RWPE1 (cell line): Measurements from ENCODE around the gene ABLIM2.

Experiments
- CTCF ChIA-PET: fragments of 350-600 bp; sonication (Branson Sonifier 250); formaldehyde crosslinking; extraction: SDS; loops from one replicate; lab custom pipeline; 2021; lab: Yijun Ruan, JAX
- POLR2A ChIA-PET: fragments of 400-600 bp; formaldehyde crosslinking; extraction: SDS; loops from one replicate; lab custom pipeline; 2020; ENCODE audit warnings: antibody characterized with exemption; ENCODE audit not compliant: low non-redundant PET; lab: Yijun Ruan, JAX
- DNase-seq: peaks from one replicate; pipeline ENCODE4 v3.0.0; 2012; ENCODE audit warnings: low spot score
- H3K27ac ChIP-seq: fragments of 450-650 bp; 2 replicates; pipeline ENCODE4 v1.5.1; 2017
- TF ChIP-seq, protein P1 (sequence below): fragments of 450-650 bp; conservative IDR thresholded peaks from 2 replicates; pipeline ENCODE4 v1.5.1; 2017; ENCODE audit warnings: low read depth, mild to moderate bottlenecking

ABLIM2 gene

DNA sequence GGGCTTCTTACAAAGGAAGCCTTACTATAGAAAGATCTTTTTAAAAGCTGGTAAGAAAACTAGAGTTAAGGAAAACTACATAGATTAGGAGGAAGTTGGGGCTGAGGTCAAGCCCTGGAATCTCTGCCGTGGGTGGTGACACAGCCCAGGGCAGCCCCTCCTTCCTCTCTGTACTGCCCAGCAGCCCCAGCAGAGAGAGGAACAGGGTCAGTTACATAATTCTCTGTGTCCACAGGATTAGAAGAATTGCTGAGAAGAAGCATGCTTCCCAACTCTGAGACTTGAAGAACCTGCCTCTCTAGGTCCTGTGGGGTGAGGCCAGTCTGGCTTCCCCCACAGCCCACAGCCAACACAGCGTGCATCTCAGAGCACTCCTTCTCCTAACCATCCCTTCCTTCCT is 9.2 kb upstream of the ABLIM2 start:
- DNase-seq: no peak
- ChIA-PET POLR2A (no interaction called here), CTCF (interaction anchor here (1.5 kb wide), 1 partner anchor 9 kb away, joined by 7 read pairs; no protein-coding TSS in a partner anchor)
- H3K27ac ChIP-seq: no peak overlapping the region
- TF ChIP-seq, protein P1, sequence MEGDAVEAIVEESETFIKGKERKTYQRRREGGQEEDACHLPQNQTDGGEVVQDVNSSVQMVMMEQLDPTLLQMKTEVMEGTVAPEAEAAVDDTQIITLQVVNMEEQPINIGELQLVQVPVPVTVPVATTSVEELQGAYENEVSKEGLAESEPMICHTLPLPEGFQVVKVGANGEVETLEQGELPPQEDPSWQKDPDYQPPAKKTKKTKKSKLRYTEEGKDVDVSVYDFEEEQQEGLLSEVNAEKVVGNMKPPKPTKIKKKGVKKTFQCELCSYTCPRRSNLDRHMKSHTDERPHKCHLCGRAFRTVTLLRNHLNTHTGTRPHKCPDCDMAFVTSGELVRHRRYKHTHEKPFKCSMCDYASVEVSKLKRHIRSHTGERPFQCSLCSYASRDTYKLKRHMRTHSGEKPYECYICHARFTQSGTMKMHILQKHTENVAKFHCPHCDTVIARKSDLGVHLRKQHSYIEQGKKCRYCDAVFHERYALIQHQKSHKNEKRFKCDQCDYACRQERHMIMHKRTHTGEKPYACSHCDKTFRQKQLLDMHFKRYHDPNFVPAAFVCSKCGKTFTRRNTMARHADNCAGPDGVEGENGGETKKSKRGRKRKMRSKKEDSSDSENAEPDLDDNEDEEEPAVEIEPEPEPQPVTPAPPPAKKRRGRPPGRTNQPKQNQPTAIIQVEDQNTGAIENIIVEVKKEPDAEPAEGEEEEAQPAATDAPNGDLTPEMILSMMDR: no peak

DNA sequence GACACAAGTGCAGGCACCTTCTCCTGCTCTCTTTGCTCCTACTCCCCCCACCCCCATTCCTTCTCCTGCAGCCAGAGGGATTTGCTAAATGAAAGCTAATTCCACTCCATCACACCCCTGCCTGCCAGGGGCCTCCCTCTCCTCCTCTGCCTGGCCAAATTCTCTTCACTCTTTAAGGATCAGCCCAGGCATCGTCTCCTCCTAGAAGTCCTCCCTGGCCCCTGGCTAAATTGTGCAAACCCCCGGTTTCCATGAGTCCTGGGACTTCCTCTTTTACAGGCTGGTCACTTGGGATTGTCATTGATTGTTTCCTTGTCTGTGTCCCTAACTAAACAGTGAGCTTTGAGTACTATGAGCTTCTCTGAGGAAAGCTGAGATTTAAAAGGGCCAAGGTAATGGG is 8.7 kb upstream of the ABLIM2 start:
- H3K27ac ChIP-seq: no peak overlapping the region
- ChIA-PET POLR2A (no interaction called here), CTCF (interaction anchor here (1.5 kb wide), 1 partner anchor 9 kb away, joined by 7 read pairs; no protein-coding TSS in a partner anchor)
- DNase-seq: no peak
- TF ChIP-seq, protein P1: no peak

DNA sequence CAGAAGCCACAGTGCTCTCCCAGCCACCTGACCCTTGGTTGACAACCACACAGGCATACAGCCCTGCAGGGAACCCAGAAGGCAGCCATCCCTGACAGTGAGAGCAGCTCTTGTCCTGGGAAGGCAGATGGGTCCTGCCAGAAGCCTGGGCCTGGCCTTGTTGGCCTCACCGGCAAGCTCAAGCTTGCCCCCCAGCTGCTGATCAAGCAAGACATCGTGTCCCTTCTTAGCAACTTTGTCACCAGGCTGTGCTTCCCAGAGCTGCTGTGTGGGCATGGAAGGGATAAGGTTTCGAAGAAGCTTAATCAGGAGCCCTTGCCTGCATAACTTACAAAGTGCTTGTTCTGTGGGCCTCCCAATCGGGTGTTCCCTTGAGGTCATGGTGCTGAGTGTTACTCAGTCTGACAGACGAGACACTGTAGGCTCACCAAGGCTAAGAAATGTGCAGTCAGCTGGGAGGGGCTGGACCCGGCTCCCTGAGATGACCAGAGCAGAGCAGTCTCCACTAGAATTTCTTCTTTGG is 6.8 kb upstream of the ABLIM2 start:
- ChIA-PET CTCF (interaction anchor here (0.6 kb wide), 1 partner anchor 16 kb away, joined by 4 read pairs; no protein-coding TSS in a partner anchor), POLR2A (no interaction called here)
- TF ChIP-seq, protein P1: no peak
- no peak overlapping the region for H3K27ac ChIP-seq
- DNase-seq: no peak

DNA sequence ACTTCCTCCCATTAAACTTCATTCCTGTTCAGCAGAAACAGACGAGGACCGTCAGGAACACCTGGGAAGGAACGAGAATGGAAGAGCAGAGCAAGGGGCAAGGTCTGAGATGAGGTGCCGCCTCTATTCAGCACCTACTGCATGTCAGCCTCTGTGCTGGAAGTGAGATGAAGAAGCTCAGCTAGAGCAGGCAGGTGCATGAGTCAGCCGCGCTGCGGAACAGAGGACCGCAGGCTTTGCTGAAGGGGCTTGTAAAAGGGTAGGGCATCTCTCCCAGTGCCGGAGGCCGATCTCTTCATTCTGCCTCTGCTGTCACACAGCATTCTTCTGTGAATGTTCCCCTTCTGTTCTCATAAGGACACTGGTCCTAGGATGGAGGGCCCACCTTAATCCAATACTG is 6.1 kb upstream of the ABLIM2 start:
- TF ChIP-seq, protein P1: no peak
- CTCF ChIA-PET: no interaction called here
- POLR2A ChIA-PET: no interaction called here
- H3K27ac ChIP-seq: no peak overlapping the region; the same call in 1 of the 2 replicates
- no peak for DNase-seq

DNA sequence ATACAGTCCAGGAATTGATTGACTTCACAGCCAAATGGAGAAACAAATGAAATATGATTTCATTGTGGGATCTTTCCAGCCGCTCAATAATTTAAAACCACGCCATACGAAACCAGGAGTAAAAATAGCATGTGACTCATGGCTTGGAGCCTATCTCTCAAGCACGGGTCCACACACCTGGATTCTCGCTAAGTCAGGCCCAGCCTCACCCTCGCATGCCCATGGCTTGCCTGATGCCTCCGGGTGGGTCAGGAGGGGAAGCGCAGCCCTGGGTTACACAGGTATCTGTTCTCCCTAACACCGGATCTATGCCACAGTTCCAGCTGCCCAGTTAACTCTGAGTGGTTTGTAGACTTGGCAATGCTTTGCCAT is 5.6 kb upstream of the ABLIM2 start:
- CTCF ChIA-PET: no interaction called here
- POLR2A ChIA-PET: no interaction called here

DNA sequence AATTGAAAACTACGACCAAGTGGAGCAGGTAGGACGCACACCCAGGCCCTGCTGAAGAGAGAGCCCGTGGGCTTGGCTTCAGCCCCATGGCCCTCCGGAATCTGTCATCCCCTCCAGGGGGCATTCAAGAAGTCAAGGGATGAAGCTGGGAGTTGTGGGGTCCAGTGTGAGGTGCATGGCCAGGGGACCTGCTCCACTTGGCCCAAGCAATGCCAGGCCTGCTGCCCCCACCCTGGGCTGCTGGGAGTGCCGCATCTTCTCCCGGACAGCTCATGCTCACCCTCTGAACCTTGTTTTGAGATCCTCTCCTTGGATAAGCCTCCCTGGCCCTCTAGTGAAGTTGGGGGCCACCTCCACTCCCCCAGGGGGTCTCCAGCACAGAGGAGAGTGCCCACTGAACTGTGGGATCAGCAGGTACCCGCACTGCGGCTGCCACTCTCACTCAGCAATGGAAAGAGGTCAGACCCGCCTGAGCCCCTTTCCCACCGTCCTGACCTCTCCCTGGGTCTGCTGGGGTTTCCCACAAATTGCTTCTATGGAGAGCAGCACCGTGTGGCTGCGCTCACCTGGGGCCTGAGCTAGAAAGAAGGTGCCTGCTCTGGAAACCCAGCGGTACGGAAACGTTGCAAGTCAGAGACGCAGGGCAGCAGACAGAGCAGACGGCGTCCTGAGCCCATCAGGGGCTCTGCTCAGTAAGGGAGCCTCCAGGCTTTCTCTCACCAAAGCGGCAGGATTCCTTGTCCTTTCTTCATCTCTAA is 5.0 kb upstream of the ABLIM2 start:
- ChIA-PET POLR2A (no interaction called here), CTCF (interaction anchor here (0.6 kb wide), 1 partner anchor 11 kb away, joined by 3 read pairs; no protein-coding TSS in a partner anchor)
- DNase-seq: no peak
- TF ChIP-seq, protein P1: no peak
- H3K27ac ChIP-seq: peak overlapping the region; percentile 22; the same call in 1 of the 2 replicates

More for the DNA sequence above, 5.6 kb upstream of the ABLIM2 start:
- DNase-seq: peak; percentile 19
- H3K27ac ChIP-seq: peak overlapping the region; percentile 22; the same call in 1 of the 2 replicates
- TF ChIP-seq, protein P1: no peak
